Nephron progenitor cell (in vitro differentiated cells): ENCODE data around the gene DRD1.
"Not testable (repeated sequence)": the region's sequence is repeated elsewhere in the genome, so short reads cannot be mapped to it uniquely, and the experiment has no call there.

ENCODE experiments used
- DNase-seq: peaks from one replicate; pipeline ENCODE4 v3.0.0; 2021
- H3K27ac Mint-ChIP-seq: 2 replicates; pipeline ENCODE4 v1.8.0; 2021; ENCODE audit warnings: mild to moderate bottlenecking, moderate library complexity, mixed read lengths
- H3K27me3 Mint-ChIP-seq: 2 replicates; pipeline ENCODE4 v1.8.0; 2021; ENCODE audit warnings: mild to moderate bottlenecking, low read depth, mixed read lengths; ENCODE audit not compliant: poor library complexity
- H3K36me3 Mint-ChIP-seq: 2 replicates; pipeline ENCODE4 v1.8.0; 2021; ENCODE audit warnings: low read depth, mixed read lengths
- H3K4me1 Mint-ChIP-seq: 2 replicates; pipeline ENCODE4 v1.8.0; 2021; ENCODE audit warnings: mixed read lengths
- H3K4me3 Mint-ChIP-seq: 2 replicates; pipeline ENCODE4 v1.8.0; 2021; ENCODE audit warnings: mild to moderate bottlenecking, moderate library complexity, mixed read lengths
- H3K9me3 Mint-ChIP-seq: 2 replicates; pipeline ENCODE4 v1.8.0; 2021; ENCODE audit warnings: mild to moderate bottlenecking, moderate library complexity, mixed read lengths
- CTCF ChIP-seq: fragments of 200-600 bp; sonication (generic); IDR thresholded peaks from 2 replicates; pipeline ENCODE4 v1.5.0; 2021; ENCODE audit warnings: antibody characterized with exemption

The DRD1 gene

GRCh38 chr5:175420383-175420782 lies 23.6 kb downstream of the DRD1 start:
- no peak for TF ChIP-seq CTCF
- peaks cover 4% of the 10 kb centered on the region for H3K9me3 Mint-ChIP-seq
- H3K27ac Mint-ChIP-seq: no peak overlapping the region
- peaks cover 4% of the 10 kb centered on the region for H3K36me3 Mint-ChIP-seq
- H3K4me1 Mint-ChIP-seq: no peaks in the 10 kb centered on the region
- H3K27me3 Mint-ChIP-seq: peaks cover 15% of the 10 kb centered on the region
- H3K4me3 Mint-ChIP-seq: no peak overlapping the region
- DNase-seq: no peak

GRCh38 chr5:175418251-175418650 lies 25.7 kb downstream of the DRD1 start:
- peaks cover 4% of the 10 kb centered on the region for H3K36me3 Mint-ChIP-seq
- H3K27ac Mint-ChIP-seq: no peak overlapping the region
- no peak overlapping the region for H3K4me3 Mint-ChIP-seq
- TF ChIP-seq CTCF: no peak
- peaks cover 4% of the 10 kb centered on the region for H3K9me3 Mint-ChIP-seq
- H3K4me1 Mint-ChIP-seq: no peaks in the 10 kb centered on the region
- H3K27me3 Mint-ChIP-seq: peaks cover 15% of the 10 kb centered on the region
- no peak for DNase-seq

DNA sequence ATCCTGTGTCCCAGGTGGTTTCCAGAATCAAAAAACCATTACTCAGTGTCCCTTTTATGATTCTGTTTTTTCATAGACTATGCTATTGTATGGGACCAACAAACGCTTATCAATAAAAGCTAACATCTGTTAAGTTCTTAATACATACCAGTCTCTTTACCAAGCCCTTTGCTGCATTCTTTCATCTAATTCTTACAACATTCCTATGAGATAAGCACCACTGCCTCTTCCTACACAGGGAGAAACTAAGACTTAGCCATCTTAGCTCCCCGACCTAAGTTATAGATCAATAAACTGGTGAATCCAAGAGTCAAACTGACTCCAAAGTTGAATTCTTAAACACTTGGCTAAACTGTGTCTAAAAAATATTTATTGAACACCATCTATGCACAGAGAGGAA lies 26.6 kb downstream of the DRD1 start:
- TF ChIP-seq CTCF: no peak
- peaks cover 12% of the 10 kb centered on the region for H3K27me3 Mint-ChIP-seq
- peaks cover 4% of the 10 kb centered on the region for H3K36me3 Mint-ChIP-seq
- H3K9me3 Mint-ChIP-seq: peaks cover 4% of the 10 kb centered on the region
- peaks cover 4% of the 10 kb centered on the region for H3K4me1 Mint-ChIP-seq
- H3K27ac Mint-ChIP-seq: no peak overlapping the region
- DNase-seq: no peak
- no peak overlapping the region for H3K4me3 Mint-ChIP-seq

- Mint-ChIP-seq H3K4me3 (no peak overlapping the region), H3K9me3 (peaks cover 4% of the 10 kb centered on the region), H3K27me3 (peaks cover 9% of the 10 kb centered on the region), H3K27ac (no peak overlapping the region), H3K36me3 (peaks cover 4% of the 10 kb centered on the region), H3K4me1 (peaks cover 4% of the 10 kb centered on the region)
- no peak for TF ChIP-seq CTCF
- no peak for DNase-seq
Measured at GRCh38 chr5:175415303-175415702, 28.7 kb downstream of the DRD1 start.

DNA sequence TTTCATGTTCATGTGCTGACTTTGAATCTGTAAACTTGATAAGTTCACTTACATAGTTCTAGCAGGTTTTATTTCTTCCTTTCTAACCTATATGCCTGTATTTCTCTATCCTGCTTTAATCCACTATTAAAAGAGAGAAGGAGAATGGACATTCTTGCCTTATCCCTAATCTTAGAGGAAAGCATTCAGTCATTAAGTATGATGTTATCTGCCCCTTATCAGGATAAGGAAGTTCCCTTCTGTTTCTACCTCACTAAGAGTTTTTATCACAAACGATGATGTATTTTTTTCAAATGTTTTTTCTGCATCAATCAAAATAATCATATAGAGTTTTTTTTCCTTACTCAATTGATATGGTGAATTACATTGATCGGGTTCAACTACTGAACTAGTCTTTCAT lies 33.1 kb downstream of the DRD1 start:
- Mint-ChIP-seq H3K27me3 (peaks cover 8% of the 10 kb centered on the region), H3K4me3 (no peak overlapping the region), H3K4me1 (peaks cover 4% of the 10 kb centered on the region), H3K27ac (no peak overlapping the region), H3K36me3 (peaks cover 4% of the 10 kb centered on the region), H3K9me3 (peaks cover 9% of the 10 kb centered on the region)
- no peak for TF ChIP-seq CTCF
- DNase-seq: no peak

DNA sequence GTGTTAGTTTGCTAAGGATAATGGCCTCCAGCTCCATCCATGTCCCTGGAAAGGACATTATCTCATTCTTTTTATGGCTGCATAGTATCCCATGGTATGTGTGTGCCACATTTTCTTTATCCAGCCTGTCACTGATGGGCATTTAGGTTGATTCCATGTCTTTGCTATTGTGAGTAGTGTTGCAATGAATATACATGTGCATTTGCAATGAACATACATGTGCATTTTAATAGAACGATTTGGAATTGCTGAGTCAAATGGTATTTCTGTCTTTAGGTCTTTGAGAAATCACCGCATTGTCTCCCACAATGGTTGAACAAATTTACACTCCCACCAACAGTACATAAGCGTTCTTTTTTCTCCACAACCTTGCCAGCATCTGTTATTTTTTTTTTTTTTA lies 37.7 kb downstream of the DRD1 start:
- peaks cover 8% of the 10 kb centered on the region for H3K27me3 Mint-ChIP-seq
- TF ChIP-seq CTCF: no peak
- DNase-seq: no peak
- H3K4me1 Mint-ChIP-seq: no peaks in the 10 kb centered on the region
- no peak overlapping the region for H3K4me3 Mint-ChIP-seq
- no peaks in the 10 kb centered on the region for H3K36me3 Mint-ChIP-seq
- H3K9me3 Mint-ChIP-seq: peaks cover 17% of the 10 kb centered on the region
- no peak overlapping the region for H3K27ac Mint-ChIP-seq

DNA sequence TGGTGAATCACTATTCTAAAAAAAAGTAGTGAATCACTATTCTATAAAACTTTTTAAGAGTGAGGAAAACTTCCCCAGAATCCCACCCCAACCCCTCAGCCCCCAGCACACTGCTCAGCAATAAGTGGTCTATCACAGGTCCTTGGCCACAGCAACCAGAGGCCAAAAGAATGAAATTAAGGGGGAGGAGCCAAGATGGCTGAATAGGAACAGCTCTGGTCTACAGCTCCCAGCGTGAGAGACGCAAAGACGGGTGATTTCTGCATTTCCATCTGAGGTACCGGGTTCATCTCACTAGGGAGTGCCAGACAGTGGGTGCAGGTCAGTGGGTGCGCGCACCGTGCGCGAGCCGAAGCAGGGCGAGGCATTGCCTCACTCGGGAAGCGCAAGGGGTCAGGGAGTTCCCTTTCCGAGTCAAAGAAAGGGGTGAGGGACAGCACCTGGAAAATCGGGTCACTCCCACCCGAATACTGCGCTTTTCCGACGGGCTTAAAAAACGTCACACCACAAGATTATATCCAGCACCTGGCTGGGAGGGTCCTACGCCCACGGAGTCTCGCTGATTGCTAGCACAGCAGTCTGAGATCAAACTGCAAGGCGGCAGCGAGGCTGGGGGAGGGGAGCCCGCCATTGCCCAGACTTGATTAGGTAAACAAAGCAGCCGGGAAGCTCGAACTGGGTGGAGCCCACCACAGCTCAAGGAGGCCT lies 46.2 kb downstream of the DRD1 start:
- H3K36me3 Mint-ChIP-seq, DNase-seq, H3K4me1 Mint-ChIP-seq, H3K27ac Mint-ChIP-seq: not testable (repeated sequence)
- peaks cover 12% of the 10 kb centered on the region for H3K9me3 Mint-ChIP-seq
- H3K27me3 Mint-ChIP-seq: peaks cover 20% of the 10 kb centered on the region
- peak overlapping the region; percentile 85 for H3K4me3 Mint-ChIP-seq

DNA sequence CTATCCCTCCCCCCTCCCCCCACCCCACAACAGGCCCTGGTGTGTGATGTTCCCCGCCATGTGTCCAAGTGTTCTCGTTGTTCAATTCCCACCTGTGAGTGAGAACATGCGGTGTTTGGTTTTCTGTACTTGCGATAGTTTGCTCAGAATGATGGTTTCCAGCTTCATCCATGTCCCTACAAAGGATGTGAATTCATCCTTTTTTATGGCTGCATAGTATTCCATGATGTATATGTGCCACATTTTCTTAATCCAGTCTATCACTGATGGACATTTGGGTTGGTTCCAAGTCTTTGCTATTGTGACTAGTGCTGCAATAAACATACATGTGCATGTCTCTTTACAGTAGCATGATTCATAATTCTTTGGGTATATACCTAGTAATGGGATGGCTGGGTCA lies 48.6 kb downstream of the DRD1 start:
- H3K27ac Mint-ChIP-seq, DNase-seq, H3K4me3 Mint-ChIP-seq, H3K4me1 Mint-ChIP-seq, H3K36me3 Mint-ChIP-seq: not testable (repeated sequence)
- H3K9me3 Mint-ChIP-seq: peaks cover 12% of the 10 kb centered on the region
- peaks cover 25% of the 10 kb centered on the region for H3K27me3 Mint-ChIP-seq
